ENCODE measurements around the gene ZBTB16. TPM values are rescaled to one million over a fixed set of nuclear protein-coding genes. Genes with fewer than 3 reads are reported as not detected.

The ZBTB16 gene
- total RNA-seq, 1 experiment from 2014 or later: 0.44 TPM

- Histone ChIP-seq H2AFZ (no peak overlapping the region), H3K4me1 (replicated peaks; ENCODE audit: insufficient read depth) (peaks cover 15% of the 10 kb centered on the region), H3K27me3 (ENCODE audit: insufficient read depth, low read depth) (peaks cover 94% of the 10 kb centered on the region), H3K9me3 (ENCODE audit: insufficient read depth, low read depth) (no peaks in the 10 kb centered on the region), H3K27ac (no peak overlapping the region), H3K4me2 (peak overlapping the region; percentile 17; the same call in 1 of the 2 replicates), H4K20me1 (ENCODE audit: insufficient read depth) (no peaks in the 10 kb centered on the region; the same call in 1 of the 2 replicates), H3F3A (ENCODE audit: insufficient read depth, low read depth) (no peaks in the 10 kb centered on the region), H3K4me3 (no peak overlapping the region), H3K36me3 (ENCODE audit: low read depth) (no peaks in the 10 kb centered on the region), H3K9me2 (ENCODE audit: insufficient read depth) (no peaks in the 10 kb centered on the region), H3K79me2 (ENCODE audit: low read depth) (no peaks in the 10 kb centered on the region)
- POLR2A ChIA-PET (ENCODE audit: unreplicated experiment): no interaction called here
- intact Hi-C loops (cut with micrococcal nuclease; ENCODE audit: unreplicated experiment): no loop called here
- no TSS peak for BruUV-seq (replicated peaks)
- CTCF ChIA-PET: no interaction called here
- TF ChIP-seq EZH2 (IDR thresholded peaks at IDR 0.05; ENCODE audit: low read depth) (no peak), CTCF (conservative IDR thresholded peaks at IDR 0.05) (no peak)
- no peak for DNase-seq
Measured at GRCh38 chr11:114166362-114166761, 106.9 kb downstream of the ZBTB16 start.

GRCh38 chr11:114166897-114167323 lies 107.4 kb downstream of the ZBTB16 start:
- no peaks in the 10 kb centered on the region for H3K36me3 ChIP-seq (ENCODE audit: low read depth)
- no peaks in the 10 kb centered on the region for H3K79me2 ChIP-seq (ENCODE audit: low read depth)
- peaks cover 15% of the 10 kb centered on the region for H3K4me1 ChIP-seq (replicated peaks; ENCODE audit: insufficient read depth)
- peak; percentile 17 to 70 for DNase-seq
- H3K4me3 ChIP-seq: no peak overlapping the region
- no TSS peak for BruUV-seq (replicated peaks)
- no peak for TF ChIP-seq CTCF (conservative IDR thresholded peaks at IDR 0.05)
- H4K20me1 ChIP-seq (ENCODE audit: insufficient read depth): no peaks in the 10 kb centered on the region; the same call in 1 of the 2 replicates
- H2AFZ ChIP-seq: no peak overlapping the region
- no peaks in the 10 kb centered on the region for H3K9me2 ChIP-seq (ENCODE audit: insufficient read depth)
- ChIA-PET CTCF (no interaction called here), POLR2A (ENCODE audit: unreplicated experiment) (no interaction called here)
- peak overlapping the region; percentile 17; the same call in 1 of the 2 replicates for H3K4me2 ChIP-seq
- intact Hi-C loops (cut with micrococcal nuclease; ENCODE audit: unreplicated experiment): no loop called here
- no peaks in the 10 kb centered on the region for H3F3A ChIP-seq (ENCODE audit: insufficient read depth, low read depth)
- no peaks in the 10 kb centered on the region for H3K9me3 ChIP-seq (ENCODE audit: insufficient read depth, low read depth)
- peaks cover 94% of the 10 kb centered on the region for H3K27me3 ChIP-seq (ENCODE audit: insufficient read depth, low read depth)
- no peak overlapping the region for H3K27ac ChIP-seq

- BruUV-seq (replicated peaks): no TSS peak
Measured at GRCh38 chr11:114167355-114167754, 107.8 kb downstream of the ZBTB16 start.

More at GRCh38 chr11:114167355-114167754, 107.8 kb downstream of the ZBTB16 start:
- no peaks in the 10 kb centered on the region for H3K79me2 ChIP-seq (ENCODE audit: low read depth)
- no peaks in the 10 kb centered on the region for H3K9me3 ChIP-seq (ENCODE audit: insufficient read depth, low read depth)
- no peak for DNase-seq
- H3K9me2 ChIP-seq (ENCODE audit: insufficient read depth): no peaks in the 10 kb centered on the region
- intact Hi-C loops (cut with micrococcal nuclease; ENCODE audit: unreplicated experiment): no loop called here
- TF ChIP-seq EZH2 (IDR thresholded peaks at IDR 0.05; ENCODE audit: low read depth) (no peak), CTCF (conservative IDR thresholded peaks at IDR 0.05) (no peak)
- no peak overlapping the region for H2AFZ ChIP-seq
- H3F3A ChIP-seq (ENCODE audit: insufficient read depth, low read depth): no peaks in the 10 kb centered on the region
- ChIA-PET POLR2A (ENCODE audit: unreplicated experiment) (no interaction called here), CTCF (no interaction called here)
- no peak overlapping the region; the same call in 1 of the 2 replicates for H3K4me2 ChIP-seq
- H3K27me3 ChIP-seq (ENCODE audit: insufficient read depth, low read depth): peaks cover 94% of the 10 kb centered on the region
- H3K36me3 ChIP-seq (ENCODE audit: low read depth): no peaks in the 10 kb centered on the region
- H3K27ac ChIP-seq: no peak overlapping the region
- H3K4me3 ChIP-seq: no peak overlapping the region
- no peaks in the 10 kb centered on the region; the same call in 1 of the 2 replicates for H4K20me1 ChIP-seq (ENCODE audit: insufficient read depth)
- peaks cover 15% of the 10 kb centered on the region for H3K4me1 ChIP-seq (replicated peaks; ENCODE audit: insufficient read depth)
